SU-DHL-6 (cell line): ENCODE measurements around the gene CAMSAP1.

Experiments used
- H2AFZ ChIP-seq: fragments of 200-600 bp; sonication (generic); 2 replicates; pipeline ENCODE4 v1.6.1; 2014; ENCODE audit warnings: low read depth, mild to moderate bottlenecking, moderate library complexity, mixed read lengths, antibody characterized with exemption, low read length; ENCODE audit not compliant: severe bottlenecking
- H3F3A ChIP-seq: fragments of 200-600 bp; shearing (Covaris generic); 2 replicates; pipeline ENCODE4 v1.6.0; 2016; ENCODE audit warnings: antibody characterized with exemption, mild to moderate bottlenecking; ENCODE audit not compliant: insufficient read depth
- H3K27ac ChIP-seq: fragments of 200-600 bp; sonication (generic); 2 replicates; pipeline ENCODE4 v1.5.1; 2016; ENCODE audit warnings: low read depth, mild to moderate bottlenecking, low read length, moderate library complexity, mixed read lengths
- H3K27me3 ChIP-seq: fragments of 200-600 bp; sonication (generic), shearing (Covaris generic); 2 replicates; pipeline ENCODE4 v1.6.0; 2014; ENCODE audit warnings: mild to moderate bottlenecking, low read length
- H3K36me3 ChIP-seq: fragments of 200-600 bp; sonication (generic); 2 replicates; pipeline ENCODE4 v1.6.1; 2014; ENCODE audit warnings: mild to moderate bottlenecking, low read length, mixed read lengths
- H3K4me2 ChIP-seq: fragments of 300-600, 200-600 bp; shearing (Covaris generic), sonication (generic); 2 replicates; pipeline ENCODE4 v1.6.0; 2014; ENCODE audit warnings: low read length, low read depth, mild to moderate bottlenecking; ENCODE audit not compliant: poor library complexity, severe bottlenecking
- H3K4me3 ChIP-seq: fragments of 200-600 bp; sonication (generic); 2 replicates; pipeline ENCODE4 v1.5.1; 2014; ENCODE audit warnings: antibody characterized with exemption, low read length, mild to moderate bottlenecking, mixed read lengths; ENCODE audit not compliant: insufficient read depth, poor library complexity, severe bottlenecking
- H3K79me2 ChIP-seq: fragments of 200-600 bp; sonication (generic); 2 replicates; pipeline ENCODE4 v1.6.1; 2014; ENCODE audit warnings: mild to moderate bottlenecking, low read length, moderate library complexity; ENCODE audit not compliant: insufficient read depth
- H3K9ac ChIP-seq: fragments of 200-600 bp; sonication (generic); 2 replicates; pipeline ENCODE4 v1.7.0; 2014; ENCODE audit warnings: mild to moderate bottlenecking, low read length
- H3K9me2 ChIP-seq: fragments of 200-600 bp; sonication (generic); replicated peaks from 2 replicates; pipeline ENCODE4 v1.6.1; 2014; ENCODE audit warnings: low read length; ENCODE audit not compliant: insufficient read depth
- H3K9me3 ChIP-seq: fragments of 200-600 bp; sonication (generic); 2 replicates; pipeline ENCODE4 v1.6.1; 2014; ENCODE audit warnings: low read length, mixed read lengths; ENCODE audit not compliant: insufficient read depth
- H4K20me1 ChIP-seq: fragments of 200-600 bp; sonication (generic); 2 replicates; pipeline ENCODE4 v1.6.1; 2014; ENCODE audit warnings: low read depth, mild to moderate bottlenecking, antibody characterized with exemption, low read length, moderate library complexity, mixed read lengths
- EZH2phosphoT487 ChIP-seq: fragments of 200-600 bp; sonication (generic), shearing (Covaris generic); conservative IDR thresholded peaks from 2 replicates; pipeline ENCODE4 v1.6.1; 2018; ENCODE audit warnings: mild to moderate bottlenecking, antibody characterized with exemption, low read length, moderate library complexity, mixed read lengths
- TF ChIP-seq, protein P1 (sequence below): fragments of 200-600 bp; sonication (generic); IDR thresholded peaks from one replicate; pipeline ENCODE4 v1.5.1; 2017; ENCODE audit warnings: antibody characterized with exemption, mild to moderate bottlenecking, low read length, moderate library complexity; ENCODE audit not compliant: insufficient read depth, poor library complexity, severe bottlenecking

CAMSAP1 gene

DNA sequence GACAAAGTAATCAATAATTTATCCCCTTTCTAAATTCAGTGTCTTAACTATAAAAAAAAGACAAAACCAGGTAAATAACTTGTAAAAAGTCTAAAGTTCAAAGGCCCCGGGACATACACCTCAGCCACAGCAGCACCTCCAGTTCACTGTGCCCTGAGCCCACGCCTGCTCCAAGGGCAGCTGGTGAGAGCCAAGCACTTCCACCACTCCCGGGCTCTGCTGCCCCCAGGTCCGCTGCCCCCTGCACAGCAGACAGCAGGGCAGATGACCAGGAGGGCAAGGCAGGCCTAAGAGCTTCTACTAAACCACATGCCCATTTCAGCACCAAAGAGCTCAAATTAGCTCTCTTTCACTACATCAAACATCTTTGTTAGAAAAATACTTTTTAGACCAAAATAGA, 91.9 kb downstream of the CAMSAP1 start:
- no peaks in the 10 kb centered on the region for H3K9me2 ChIP-seq
- no peaks in the 10 kb centered on the region for H4K20me1 ChIP-seq
- TF ChIP-seq, protein P1, sequence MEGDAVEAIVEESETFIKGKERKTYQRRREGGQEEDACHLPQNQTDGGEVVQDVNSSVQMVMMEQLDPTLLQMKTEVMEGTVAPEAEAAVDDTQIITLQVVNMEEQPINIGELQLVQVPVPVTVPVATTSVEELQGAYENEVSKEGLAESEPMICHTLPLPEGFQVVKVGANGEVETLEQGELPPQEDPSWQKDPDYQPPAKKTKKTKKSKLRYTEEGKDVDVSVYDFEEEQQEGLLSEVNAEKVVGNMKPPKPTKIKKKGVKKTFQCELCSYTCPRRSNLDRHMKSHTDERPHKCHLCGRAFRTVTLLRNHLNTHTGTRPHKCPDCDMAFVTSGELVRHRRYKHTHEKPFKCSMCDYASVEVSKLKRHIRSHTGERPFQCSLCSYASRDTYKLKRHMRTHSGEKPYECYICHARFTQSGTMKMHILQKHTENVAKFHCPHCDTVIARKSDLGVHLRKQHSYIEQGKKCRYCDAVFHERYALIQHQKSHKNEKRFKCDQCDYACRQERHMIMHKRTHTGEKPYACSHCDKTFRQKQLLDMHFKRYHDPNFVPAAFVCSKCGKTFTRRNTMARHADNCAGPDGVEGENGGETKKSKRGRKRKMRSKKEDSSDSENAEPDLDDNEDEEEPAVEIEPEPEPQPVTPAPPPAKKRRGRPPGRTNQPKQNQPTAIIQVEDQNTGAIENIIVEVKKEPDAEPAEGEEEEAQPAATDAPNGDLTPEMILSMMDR = no peak
- no peak for TF ChIP-seq EZH2phosphoT487
- H3K4me3 ChIP-seq = no peak overlapping the region
- no peak overlapping the region for H3K9ac ChIP-seq
- no peaks in the 10 kb centered on the region for H3F3A ChIP-seq
- H3K4me2 ChIP-seq = no peak overlapping the region
- no peak overlapping the region for H2AFZ ChIP-seq
- H3K9me3 ChIP-seq = no peaks in the 10 kb centered on the region
- H3K27me3 ChIP-seq = no peaks in the 10 kb centered on the region
- H3K27ac ChIP-seq = no peak overlapping the region
- no peaks in the 10 kb centered on the region for H3K79me2 ChIP-seq
- H3K36me3 ChIP-seq = no peaks in the 10 kb centered on the region; the same call in 1 of the 2 replicates

DNA sequence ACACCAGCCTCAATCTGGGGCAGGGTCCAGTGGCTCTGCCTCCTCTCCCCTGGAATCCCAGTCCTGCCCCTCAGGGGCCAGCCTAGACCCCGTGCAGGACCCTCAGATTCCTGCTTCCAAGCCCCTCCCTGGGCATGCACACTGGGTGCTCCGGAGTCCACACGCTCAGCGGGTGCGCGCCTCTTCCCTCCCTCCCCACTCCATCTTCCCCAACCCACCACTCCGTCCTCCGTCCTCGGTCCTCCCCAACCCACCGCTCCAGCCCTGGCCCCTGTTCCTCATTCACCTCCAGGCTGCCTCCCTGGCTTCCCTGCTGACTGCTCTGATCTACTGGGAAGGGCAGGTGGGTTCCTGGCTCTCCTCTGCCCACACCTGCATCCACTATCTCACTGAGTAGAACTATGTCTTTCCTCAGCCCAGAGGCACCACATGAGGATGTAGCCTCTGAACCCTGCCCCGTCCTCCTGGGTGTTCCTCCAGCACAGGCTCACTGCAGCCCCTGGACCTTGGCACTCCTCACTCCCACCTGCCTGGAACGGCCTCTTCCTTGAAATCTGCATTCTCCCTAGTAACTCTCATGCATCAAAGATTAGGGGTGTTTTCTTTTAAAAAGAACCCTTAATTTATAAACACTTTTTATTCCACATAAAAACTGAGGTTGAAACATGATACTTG, 92.8 kb downstream of the CAMSAP1 start:
- no peak overlapping the region for H3K4me3 ChIP-seq
- H3K4me2 ChIP-seq = no peak overlapping the region
- H3K27ac ChIP-seq = no peak overlapping the region
- H3K9ac ChIP-seq = no peak overlapping the region
- H2AFZ ChIP-seq = no peak overlapping the region
- no peaks in the 10 kb centered on the region; the same call in 1 of the 2 replicates for H3K36me3 ChIP-seq
- no peaks in the 10 kb centered on the region for H3K9me3 ChIP-seq
- no peak for TF ChIP-seq EZH2phosphoT487
- TF ChIP-seq, protein P1 = no peak
- H3K27me3 ChIP-seq = no peaks in the 10 kb centered on the region
- H3F3A ChIP-seq = no peaks in the 10 kb centered on the region
- no peaks in the 10 kb centered on the region for H3K9me2 ChIP-seq
- no peaks in the 10 kb centered on the region for H3K79me2 ChIP-seq
- H4K20me1 ChIP-seq = no peaks in the 10 kb centered on the region

DNA sequence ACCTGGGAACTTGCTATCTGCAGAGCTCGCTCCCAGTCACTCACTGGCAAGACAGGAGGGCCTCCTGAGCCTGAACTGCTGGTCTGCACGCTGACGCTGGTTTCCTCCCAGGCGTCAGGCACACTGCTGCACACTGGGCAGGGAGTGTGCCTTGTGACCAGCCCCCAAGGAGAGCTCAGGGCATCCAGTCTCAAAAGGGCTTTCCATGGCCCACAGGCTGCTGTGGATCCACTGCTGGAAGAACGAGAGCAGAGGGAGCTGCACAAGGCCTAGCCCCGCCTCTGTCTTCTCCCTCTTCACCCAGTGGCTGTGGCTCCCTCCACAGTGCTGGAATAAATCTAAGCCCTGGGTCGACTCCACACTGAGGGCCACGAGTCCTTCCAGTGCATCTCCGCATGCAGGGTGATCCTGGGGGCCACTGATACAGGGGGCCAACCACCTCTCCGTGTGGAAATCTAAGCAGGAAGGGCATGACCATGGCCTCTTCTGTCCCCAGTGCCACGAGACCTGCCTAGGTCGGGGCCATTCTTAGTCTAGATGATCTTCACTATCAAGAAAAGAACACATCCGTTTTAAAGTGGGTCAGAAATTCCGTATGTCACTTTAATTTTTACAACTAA, 93.6 kb downstream of the CAMSAP1 start:
- no peaks in the 10 kb centered on the region for H3F3A ChIP-seq
- TF ChIP-seq, protein P1 = no peak
- TF ChIP-seq EZH2phosphoT487 = no peak
- no peak overlapping the region for H3K27ac ChIP-seq
- no peak overlapping the region for H2AFZ ChIP-seq
- H4K20me1 ChIP-seq = no peaks in the 10 kb centered on the region
- no peaks in the 10 kb centered on the region for H3K9me2 ChIP-seq
- H3K36me3 ChIP-seq = no peaks in the 10 kb centered on the region; the same call in 1 of the 2 replicates
- H3K27me3 ChIP-seq = no peaks in the 10 kb centered on the region
- no peak overlapping the region for H3K9ac ChIP-seq
- H3K4me3 ChIP-seq = no peak overlapping the region
- no peaks in the 10 kb centered on the region for H3K79me2 ChIP-seq
- no peak overlapping the region for H3K4me2 ChIP-seq
- H3K9me3 ChIP-seq = no peaks in the 10 kb centered on the region
